ENCODE data around the gene C5orf24. TPM values are rescaled to one million over a fixed set of nuclear protein-coding genes. Genes with fewer than 3 reads are reported as not detected.

The C5orf24 gene
- total RNA-seq, 1 donor from 2014 or later, result 81.7 TPM

GRCh38 chr5:134887593-134888159, 41.9 kb downstream of the C5orf24 start:
- Mint-ChIP-seq H3K4me3 (ENCODE audit: unreplicated experiment) (no peak overlapping the region), H3K27ac (ENCODE audit: unreplicated experiment) (no peak overlapping the region)

DNA sequence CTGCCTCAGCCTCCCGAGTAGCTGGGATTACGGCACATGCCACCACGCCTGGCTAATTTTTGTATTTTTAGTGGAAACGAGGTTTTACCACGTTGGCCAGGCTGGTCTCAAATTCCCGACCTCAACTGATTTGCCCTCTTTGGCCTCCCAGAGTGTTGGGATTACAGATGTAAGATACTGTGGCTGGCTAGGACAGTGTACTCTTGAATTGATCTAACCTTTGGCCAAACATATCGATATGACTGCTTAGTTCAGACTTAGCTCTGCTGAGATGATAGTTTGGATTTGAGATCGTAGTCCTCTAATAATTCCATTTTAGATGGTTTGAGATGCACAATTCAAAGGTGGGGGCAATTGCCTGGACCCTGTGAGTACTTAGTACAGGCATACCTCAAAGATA, 43.6 kb downstream of the C5orf24 start:
- H3K27ac Mint-ChIP-seq (ENCODE audit: unreplicated experiment), result no peak overlapping the region
- no peak for DNase-seq (ENCODE audit: extremely low spot score, unreplicated experiment)
- no peak overlapping the region for H3K4me3 Mint-ChIP-seq (ENCODE audit: unreplicated experiment)
- no peaks in the 10 kb centered on the region for H3K4me1 Mint-ChIP-seq (ENCODE audit: unreplicated experiment)
- peaks cover 5% of the 10 kb centered on the region for H3K9me3 Mint-ChIP-seq (ENCODE audit: unreplicated experiment)
- TF ChIP-seq, protein P1, sequence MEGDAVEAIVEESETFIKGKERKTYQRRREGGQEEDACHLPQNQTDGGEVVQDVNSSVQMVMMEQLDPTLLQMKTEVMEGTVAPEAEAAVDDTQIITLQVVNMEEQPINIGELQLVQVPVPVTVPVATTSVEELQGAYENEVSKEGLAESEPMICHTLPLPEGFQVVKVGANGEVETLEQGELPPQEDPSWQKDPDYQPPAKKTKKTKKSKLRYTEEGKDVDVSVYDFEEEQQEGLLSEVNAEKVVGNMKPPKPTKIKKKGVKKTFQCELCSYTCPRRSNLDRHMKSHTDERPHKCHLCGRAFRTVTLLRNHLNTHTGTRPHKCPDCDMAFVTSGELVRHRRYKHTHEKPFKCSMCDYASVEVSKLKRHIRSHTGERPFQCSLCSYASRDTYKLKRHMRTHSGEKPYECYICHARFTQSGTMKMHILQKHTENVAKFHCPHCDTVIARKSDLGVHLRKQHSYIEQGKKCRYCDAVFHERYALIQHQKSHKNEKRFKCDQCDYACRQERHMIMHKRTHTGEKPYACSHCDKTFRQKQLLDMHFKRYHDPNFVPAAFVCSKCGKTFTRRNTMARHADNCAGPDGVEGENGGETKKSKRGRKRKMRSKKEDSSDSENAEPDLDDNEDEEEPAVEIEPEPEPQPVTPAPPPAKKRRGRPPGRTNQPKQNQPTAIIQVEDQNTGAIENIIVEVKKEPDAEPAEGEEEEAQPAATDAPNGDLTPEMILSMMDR (IDR thresholded peaks at IDR 0.05), result no peak
- H3K36me3 Mint-ChIP-seq (ENCODE audit: unreplicated experiment), result peaks cover 30% of the 10 kb centered on the region
- no peaks in the 10 kb centered on the region for H3K27me3 Mint-ChIP-seq (ENCODE audit: unreplicated experiment)

More at GRCh38 chr5:134887593-134888159, 41.9 kb downstream of the C5orf24 start:
- no peaks in the 10 kb centered on the region for H3K4me1 Mint-ChIP-seq (ENCODE audit: unreplicated experiment)
- no peak for DNase-seq (ENCODE audit: extremely low spot score, unreplicated experiment)
- no peaks in the 10 kb centered on the region for H3K27me3 Mint-ChIP-seq (ENCODE audit: unreplicated experiment)
- peaks cover 5% of the 10 kb centered on the region for H3K9me3 Mint-ChIP-seq (ENCODE audit: unreplicated experiment)
- peaks cover 27% of the 10 kb centered on the region for H3K36me3 Mint-ChIP-seq (ENCODE audit: unreplicated experiment)
- TF ChIP-seq, protein P1 (IDR thresholded peaks at IDR 0.05), result no peak

GRCh38 chr5:134891473-134891872, 45.7 kb downstream of the C5orf24 start:
- Mint-ChIP-seq H3K4me3 (ENCODE audit: unreplicated experiment) (no peak overlapping the region), H3K27me3 (ENCODE audit: unreplicated experiment) (no peaks in the 10 kb centered on the region), H3K9me3 (ENCODE audit: unreplicated experiment) (peaks cover 5% of the 10 kb centered on the region), H3K27ac (ENCODE audit: unreplicated experiment) (no peak overlapping the region), H3K36me3 (ENCODE audit: unreplicated experiment) (peaks cover 33% of the 10 kb centered on the region), H3K4me1 (ENCODE audit: unreplicated experiment) (no peaks in the 10 kb centered on the region)
- TF ChIP-seq, protein P1 (IDR thresholded peaks at IDR 0.05), result no peak
- DNase-seq (ENCODE audit: extremely low spot score, unreplicated experiment), result no peak

GRCh38 chr5:134892282-134892681, 46.5 kb downstream of the C5orf24 start:
- no peaks in the 10 kb centered on the region for H3K27me3 Mint-ChIP-seq (ENCODE audit: unreplicated experiment)
- TF ChIP-seq, protein P1 (IDR thresholded peaks at IDR 0.05), result no peak
- H3K4me1 Mint-ChIP-seq (ENCODE audit: unreplicated experiment), result no peaks in the 10 kb centered on the region
- peaks cover 33% of the 10 kb centered on the region for H3K36me3 Mint-ChIP-seq (ENCODE audit: unreplicated experiment)
- no peak overlapping the region for H3K27ac Mint-ChIP-seq (ENCODE audit: unreplicated experiment)
- peaks cover 5% of the 10 kb centered on the region for H3K9me3 Mint-ChIP-seq (ENCODE audit: unreplicated experiment)
- no peak for DNase-seq (ENCODE audit: extremely low spot score, unreplicated experiment)
- H3K4me3 Mint-ChIP-seq (ENCODE audit: unreplicated experiment), result no peak overlapping the region

GRCh38 chr5:134892926-134893325, 47.2 kb downstream of the C5orf24 start:
- no peak for DNase-seq (ENCODE audit: extremely low spot score, unreplicated experiment)
- H3K27ac Mint-ChIP-seq (ENCODE audit: unreplicated experiment), result no peak overlapping the region
- no peak overlapping the region for H3K4me3 Mint-ChIP-seq (ENCODE audit: unreplicated experiment)
- H3K9me3 Mint-ChIP-seq (ENCODE audit: unreplicated experiment), result peaks cover 5% of the 10 kb centered on the region
- no peaks in the 10 kb centered on the region for H3K4me1 Mint-ChIP-seq (ENCODE audit: unreplicated experiment)
- TF ChIP-seq, protein P1 (IDR thresholded peaks at IDR 0.05), result no peak
- H3K36me3 Mint-ChIP-seq (ENCODE audit: unreplicated experiment), result peaks cover 27% of the 10 kb centered on the region
- no peaks in the 10 kb centered on the region for H3K27me3 Mint-ChIP-seq (ENCODE audit: unreplicated experiment)
